ENCODE data around the gene LOC101059915.

The LOC101059915 gene

GRCh38 chrX:71619193-71619592, 48.2 kb upstream of the LOC101059915 start:
- Histone ChIP-seq H3K4ac (ENCODE audit: low read depth, low read length) (no peak overlapping the region), H2BK5ac (ENCODE audit: insufficient read length, low read length) (no peak overlapping the region), H4K91ac (ENCODE audit: insufficient read length, low read depth, low read length) (no peak overlapping the region), H2AK5ac (ENCODE audit: insufficient read length, low read length) (no peak overlapping the region), H3K4me1 (ENCODE audit: insufficient read depth, low read length) (no peaks in the 10 kb centered on the region), H4K5ac (ENCODE audit: insufficient read length, low read depth, low read length) (no peak overlapping the region), H3T11ph (ENCODE audit: low read length) (no peak overlapping the region), H3K56ac (ENCODE audit: insufficient read length, low read depth, low read length) (no peak overlapping the region), H2BK12ac (ENCODE audit: insufficient read length, low read depth, low read length) (no peak overlapping the region), H3K23ac (ENCODE audit: insufficient read length, low read depth, low read length) (no peak overlapping the region), H3K79me1 (ENCODE audit: insufficient read depth, low read depth, low read length, poor library complexity, severe bottlenecking) (no peaks in the 10 kb centered on the region), H3K14ac (ENCODE audit: insufficient read depth, low read length) (no peak overlapping the region), H2BK120ac (ENCODE audit: low read depth, low read length, poor library complexity, severe bottlenecking) (no peak overlapping the region), H4K8ac (replicated peaks; ENCODE audit: insufficient read length, low read depth, low read length) (no peak overlapping the region), H3K23me2 (ENCODE audit: insufficient read length, low read depth, low read length, poor library complexity, severe bottlenecking) (no peaks in the 10 kb centered on the region), H3K9ac (ENCODE audit: extremely low read depth, insufficient read length, low read length) (no peak overlapping the region), H3K18ac (ENCODE audit: insufficient read length, low read depth, low read length) (no peak overlapping the region), H2BK20ac (ENCODE audit: low read depth, low read length, poor library complexity, severe bottlenecking) (no peak overlapping the region), H3K4me2 (ENCODE audit: insufficient read depth, insufficient read length, low read length) (no peak overlapping the region), H2BK15ac (ENCODE audit: low read depth, low read length) (no peak overlapping the region), H3K79me2 (ENCODE audit: insufficient read depth, low read length) (no peaks in the 10 kb centered on the region), H3K27ac (ENCODE audit: insufficient read length, low read depth, low read length) (no peak overlapping the region), H2AFZ (ENCODE audit: low read length) (no peak overlapping the region), H3K9me3 (ENCODE audit: control insufficient read depth, low read depth, low read length) (peaks cover 34% of the 10 kb centered on the region), H4K20me1 (ENCODE audit: control insufficient read depth, insufficient read depth, insufficient read length) (no peaks in the 10 kb centered on the region), H3K27me3 (ENCODE audit: insufficient read depth, low read length) (no peaks in the 10 kb centered on the region)
- H3K27ac Mint-ChIP-seq: no peak overlapping the region
- H3K9me3 Mint-ChIP-seq: peaks cover 70 to 89% of the 10 kb centered on the region in 2 experiments
- TF ChIP-seq CTCF (conservative IDR thresholded peaks at IDR 0.05): no peak
- DNase-seq: no peak
- no CpG with 5 or more reads among the region's 8 CpGs for WGBS (ENCODE audit: extremely low coverage, insufficient read length, low lambda C conversion rate)
- H3K27me3 Mint-ChIP-seq (ENCODE audit: low read depth): no peaks in the 10 kb centered on the region
- no peak overlapping the region for H3K4me3 Mint-ChIP-seq
- H3K36me3 Mint-ChIP-seq (ENCODE audit: insufficient read depth in 1 of 3, low read depth in 3 of 3): peaks cover 0 to 13% (median 8%) of the 10 kb centered on the region in 3 experiments; a peak in 5 of 7 replicates
- 0 out of 4 replicates have a peak, but pooled peaks cover 0 to 12% of the 10 kb centered on the region in 2 experiments for H3K4me1 Mint-ChIP-seq
